HEK293T (cell line): ENCODE results near the gene UTS2R.

Source experiments
- FOXA1 ChIP-seq: fragments of 450-650 bp; IDR thresholded peaks from 2 replicates; pipeline ENCODE4 v1.6.1; 2016; ENCODE audit warnings: mild to moderate bottlenecking
- L3MBTL2 ChIP-seq: fragments of 450-650 bp; conservative IDR thresholded peaks from 2 replicates; pipeline ENCODE4 v1.6.1; 2016; ENCODE audit warnings: mild to moderate bottlenecking
- SP1 ChIP-seq: fragments of 450-650 bp; IDR thresholded peaks from 2 replicates; pipeline ENCODE4 v1.6.1; 2017
- SUZ12 ChIP-seq: fragments of 450-650 bp; IDR thresholded peaks from 2 replicates; pipeline ENCODE4 v1.6.1; 2016; ENCODE audit warnings: mild to moderate bottlenecking
- TARDBP ChIP-seq: fragments of 450-650 bp; IDR thresholded peaks from 2 replicates; pipeline ENCODE4 v1.6.1; 2016

DNA sequence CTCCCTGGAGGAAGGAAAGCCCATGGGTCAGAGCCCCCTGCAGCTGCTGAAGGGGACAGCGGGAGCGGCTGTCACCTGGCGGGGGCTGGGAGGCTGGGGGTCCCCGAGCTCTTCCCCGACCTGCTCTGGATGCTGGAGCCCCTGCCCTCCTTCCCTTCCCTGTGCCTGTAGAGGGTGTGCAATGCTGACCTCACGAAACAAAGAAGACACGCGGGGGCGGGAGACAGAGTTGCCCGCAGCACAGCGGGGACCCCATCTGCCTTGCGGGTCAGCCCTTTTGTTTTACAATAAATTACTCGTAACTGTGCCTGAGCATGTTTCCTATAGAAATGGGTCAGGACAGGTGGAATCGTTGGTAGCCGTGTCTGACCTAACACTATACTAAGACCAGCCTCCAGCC, 44.3 kb upstream of the UTS2R start:
- no peak for TF ChIP-seq SP1
- no peak for TF ChIP-seq L3MBTL2
- no peak for TF ChIP-seq SUZ12
- TF ChIP-seq TARDBP: no peak
- TF ChIP-seq FOXA1: no peak
